Bone marrow (tissue), 2 donors: ENCODE measurements around the gene FMO1.
"Not testable (repeated sequence)": the region's sequence is repeated elsewhere in the genome, so short reads cannot be mapped to it uniquely, and the experiment has no call there.

Source experiments
- DNase-seq, 2 donors: peaks; one replicate each; lab custom pipeline; 2025; lab: John Stamatoyannopoulos, UW

Gene FMO1

GRCh38 chr1:171248302-171248701, at the start of gene FMO1:
FMO1 (plus strand) TSS chr1:171248494; CDS start chr1:171258088, 9,594 bp downstream.
- no peak for DNase-seq

DNA sequence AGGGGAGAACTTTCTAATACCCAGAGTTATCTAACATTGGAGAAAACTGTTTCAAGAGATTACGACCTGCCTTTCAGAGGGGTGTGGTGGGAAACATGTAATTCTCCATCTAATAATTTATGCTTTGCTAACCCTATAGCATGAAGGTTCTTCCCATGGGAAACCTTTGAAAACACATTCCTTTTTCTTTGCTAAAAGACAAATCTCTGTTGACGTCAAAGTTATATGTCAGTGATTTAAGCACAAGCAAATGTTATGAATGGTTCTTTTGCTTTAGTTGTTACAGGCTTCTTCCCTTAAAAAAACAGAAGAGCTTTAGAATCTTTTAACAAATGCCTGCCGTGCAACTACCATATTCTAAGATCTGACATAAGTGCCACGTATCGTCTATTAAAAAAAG, 44.0 kb upstream of the FMO1 start:
- DNase-seq: no peak

DNA sequence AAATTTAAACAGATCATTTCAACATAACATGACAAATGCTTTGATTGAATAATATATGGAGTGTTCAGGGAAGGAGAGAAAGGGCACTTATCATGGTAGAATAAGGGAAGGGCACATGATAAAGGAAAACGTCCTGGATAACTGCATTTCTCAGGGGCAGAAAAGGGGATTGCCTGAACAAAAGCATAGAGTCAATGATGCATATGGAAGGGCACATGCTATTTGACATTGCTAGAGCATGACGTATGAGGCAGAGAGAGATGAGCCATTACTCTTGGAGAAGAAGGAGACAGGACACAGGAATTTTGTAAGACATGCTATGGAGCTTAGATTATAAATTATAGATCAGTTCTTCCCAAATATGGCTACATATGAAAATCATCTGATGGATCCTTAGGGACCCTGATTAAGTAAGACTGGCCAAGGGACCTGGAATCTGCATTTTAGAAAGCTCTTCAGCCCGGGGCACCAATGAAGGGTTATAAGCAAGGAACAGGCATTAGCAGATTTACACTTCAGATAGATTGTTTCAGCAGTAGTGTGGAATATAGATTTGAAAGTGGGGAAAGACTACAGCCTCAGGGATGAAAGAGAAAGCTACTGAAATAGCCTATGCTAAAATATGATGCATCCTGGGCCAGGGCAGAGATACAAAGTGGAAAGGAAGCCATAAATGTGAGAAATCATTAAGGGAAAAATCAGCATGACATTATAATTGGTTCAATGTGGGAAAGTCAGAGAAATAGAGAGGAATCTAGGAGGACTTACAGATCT, 41.9 kb upstream of the FMO1 start:
- no peak for DNase-seq

GRCh38 chr1:171206978-171207355, 41.3 kb upstream of the FMO1 start:
- no peak for DNase-seq

- no peak for DNase-seq
Measured at GRCh38 chr1:171207377-171207776, 40.9 kb upstream of the FMO1 start.

DNA sequence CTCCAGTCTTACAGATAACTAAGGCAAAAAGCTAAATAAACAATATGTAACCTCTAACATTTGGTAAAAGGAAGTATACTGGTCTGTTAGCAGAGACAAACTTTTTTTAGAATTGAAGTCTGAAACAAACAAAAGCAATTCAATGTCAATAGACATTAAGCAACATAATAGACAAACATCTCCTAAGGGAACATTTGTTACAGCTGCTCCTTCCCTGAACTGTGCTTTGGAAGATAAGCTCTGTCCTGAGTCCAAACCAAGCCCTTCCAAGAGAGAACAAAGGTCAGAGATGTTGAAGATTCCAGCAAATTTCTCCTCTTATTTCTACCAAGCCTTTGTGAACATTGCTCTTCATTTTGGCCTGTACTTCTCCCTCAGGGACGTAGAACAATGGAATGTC, 37.9 kb upstream of the FMO1 start:
- DNase-seq: no peak

DNA sequence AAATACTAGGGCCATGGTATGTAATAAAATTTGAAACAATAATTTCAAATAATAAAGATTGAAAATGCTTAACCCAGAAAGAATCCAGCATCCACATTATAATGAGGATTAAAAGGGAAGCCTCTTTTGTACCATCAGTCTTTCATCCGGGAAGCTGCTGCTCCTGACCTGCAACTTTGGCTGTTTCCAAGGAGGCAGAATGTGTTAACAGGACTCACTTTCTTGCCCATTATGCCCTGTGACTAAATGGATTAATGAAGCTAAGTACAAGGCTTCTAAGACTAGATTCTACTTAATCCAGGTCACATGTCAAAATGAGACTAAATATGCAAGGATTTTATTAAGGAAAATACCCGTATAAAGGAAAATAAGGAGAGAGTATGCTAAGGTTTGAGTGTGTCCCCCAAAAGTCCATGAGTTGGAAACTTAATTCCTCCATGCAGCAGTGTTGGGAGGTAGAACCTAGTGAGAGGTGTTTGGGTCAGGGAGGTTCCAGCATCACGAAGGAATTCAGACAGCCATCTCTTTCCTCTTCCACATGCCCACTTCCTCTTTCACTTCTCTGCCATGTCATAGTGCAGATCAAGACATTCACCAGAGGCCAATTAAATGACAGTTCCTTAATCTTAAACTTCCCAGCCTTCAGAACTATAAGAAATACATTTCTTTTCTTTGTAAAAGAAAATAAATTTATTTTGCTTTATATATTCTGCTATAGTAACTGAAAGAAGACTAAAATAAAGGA, 35.5 kb upstream of the FMO1 start:
- no peak for DNase-seq

DNA sequence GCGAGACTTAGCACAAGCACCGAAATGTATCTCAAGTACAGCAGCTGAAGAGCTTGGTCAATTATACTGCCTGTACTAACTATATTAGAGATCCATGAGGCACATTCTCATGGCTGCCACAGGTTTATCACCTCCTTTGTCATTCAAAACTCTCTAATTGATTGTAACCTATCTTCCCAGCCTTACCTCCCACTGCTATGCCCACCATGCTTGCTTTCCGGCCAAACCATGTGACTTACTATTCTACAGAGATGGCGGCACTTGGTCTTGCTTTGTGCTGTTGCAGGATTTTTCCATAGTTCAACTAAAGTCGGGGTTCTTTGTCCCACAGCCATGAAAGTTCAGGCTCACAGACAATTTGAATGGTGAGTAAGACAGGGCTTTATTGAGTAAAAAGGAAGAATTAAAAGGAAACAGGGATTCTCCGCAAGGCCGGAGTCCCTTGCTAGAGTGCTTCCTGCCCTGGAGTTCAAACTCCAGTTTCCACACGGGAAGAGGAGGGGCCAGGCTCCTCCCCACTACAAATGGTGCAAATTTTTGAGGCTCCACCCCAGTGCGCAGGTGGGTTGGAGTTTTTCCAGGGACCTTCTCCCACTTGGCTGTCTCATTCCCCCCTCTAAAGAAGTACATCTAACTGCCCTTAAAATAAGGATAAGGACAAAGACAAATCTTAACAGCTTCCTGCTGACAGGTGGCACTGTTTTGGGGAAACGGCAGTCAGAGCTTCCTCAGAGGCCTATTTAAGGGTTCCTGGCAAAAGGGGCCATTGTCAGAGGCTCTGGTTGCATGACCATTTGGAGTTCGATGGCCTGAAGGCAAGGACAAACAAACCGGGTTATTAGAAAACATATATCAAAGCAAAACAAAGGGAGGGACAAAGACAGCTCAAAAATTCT, 34.5 kb upstream of the FMO1 start:
- no peak for DNase-seq

GRCh38 chr1:171217658-171218443, 30.4 kb upstream of the FMO1 start:
- DNase-seq: no peak

- DNase-seq: no peak
Measured at GRCh38 chr1:171218661-171219060, 29.6 kb upstream of the FMO1 start.

- DNase-seq: no peak
Measured at GRCh38 chr1:171219346-171220080, 28.8 kb upstream of the FMO1 start.

GRCh38 chr1:171220081-171220420, 28.2 kb upstream of the FMO1 start:
- DNase-seq: no peak

- no peak for DNase-seq
Measured at GRCh38 chr1:171220581-171221054, 27.7 kb upstream of the FMO1 start.

DNA sequence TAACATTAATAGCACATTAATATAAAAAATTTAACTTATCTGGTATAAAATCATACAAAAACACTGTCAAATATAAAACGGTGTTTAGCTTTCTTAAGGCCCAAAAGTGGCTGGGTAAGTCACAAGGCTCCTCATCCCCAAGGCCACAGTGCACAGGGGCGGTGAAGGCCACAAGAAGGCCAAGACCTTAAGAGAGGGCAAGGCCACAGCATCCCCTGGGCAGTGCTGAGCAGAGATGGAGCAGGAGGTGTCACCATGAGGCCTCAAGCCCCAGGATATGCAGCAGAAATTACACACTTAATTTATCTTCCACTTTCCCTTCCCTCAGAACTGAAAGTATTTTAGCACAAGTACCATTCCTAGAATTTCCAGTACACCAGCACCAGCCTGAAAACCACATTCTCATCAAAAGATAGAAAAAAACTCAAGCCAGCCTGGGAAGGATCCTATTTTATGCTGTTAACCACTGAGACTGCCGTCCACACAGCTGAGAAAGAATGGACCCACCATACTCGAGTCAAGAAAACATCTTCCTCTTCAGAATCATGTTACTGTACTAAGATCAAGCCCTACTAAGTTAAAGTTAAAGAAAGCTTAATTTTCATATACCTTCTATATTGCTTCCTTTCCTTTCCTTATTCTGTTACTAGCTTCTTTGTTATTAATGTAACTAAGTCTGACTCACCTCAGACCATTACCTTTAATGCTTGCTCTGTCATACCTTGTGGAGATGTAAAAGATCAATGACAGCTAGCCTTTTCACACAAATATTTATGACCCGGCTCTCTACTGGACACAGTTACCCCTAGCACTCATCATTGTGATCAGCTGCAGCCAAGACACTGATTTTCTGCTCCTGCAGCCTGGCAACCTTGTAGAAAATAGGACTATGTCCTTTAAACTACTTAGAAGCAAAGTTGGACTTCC, 26.4 kb upstream of the FMO1 start:
- no peak for DNase-seq

GRCh38 chr1:171222936-171223335, 25.4 kb upstream of the FMO1 start:
- DNase-seq: no peak

DNA sequence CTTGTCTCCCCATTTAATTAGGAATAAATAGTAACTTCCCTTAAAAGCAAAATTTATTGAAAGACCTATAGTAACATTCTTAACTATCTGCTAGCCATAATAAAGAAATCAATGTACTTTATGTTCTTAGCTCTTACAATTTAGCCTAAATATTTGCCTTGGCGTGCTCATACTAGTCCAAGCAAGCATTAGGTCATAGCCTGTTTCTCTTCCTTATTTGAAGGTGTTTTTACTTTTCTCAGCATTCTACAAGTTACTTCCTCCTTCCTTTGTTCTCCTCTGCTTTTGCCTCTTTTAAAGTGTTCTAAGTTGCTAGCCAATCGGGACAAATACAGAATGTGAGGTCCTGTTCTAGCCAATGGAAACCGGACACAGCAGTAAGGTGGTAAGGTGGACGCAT, 24.0 kb upstream of the FMO1 start:
- DNase-seq: not testable (repeated sequence)

- DNase-seq: no peak
Measured at GRCh38 chr1:171226747-171227370, 21.4 kb upstream of the FMO1 start.

- DNase-seq: no peak
Measured at GRCh38 chr1:171231326-171231725, 17.0 kb upstream of the FMO1 start.

- no peak for DNase-seq
Measured at GRCh38 chr1:171233183-171233582, 15.1 kb upstream of the FMO1 start.
